ENCODE measurements around the gene NPM1.

Gene NPM1

DNA sequence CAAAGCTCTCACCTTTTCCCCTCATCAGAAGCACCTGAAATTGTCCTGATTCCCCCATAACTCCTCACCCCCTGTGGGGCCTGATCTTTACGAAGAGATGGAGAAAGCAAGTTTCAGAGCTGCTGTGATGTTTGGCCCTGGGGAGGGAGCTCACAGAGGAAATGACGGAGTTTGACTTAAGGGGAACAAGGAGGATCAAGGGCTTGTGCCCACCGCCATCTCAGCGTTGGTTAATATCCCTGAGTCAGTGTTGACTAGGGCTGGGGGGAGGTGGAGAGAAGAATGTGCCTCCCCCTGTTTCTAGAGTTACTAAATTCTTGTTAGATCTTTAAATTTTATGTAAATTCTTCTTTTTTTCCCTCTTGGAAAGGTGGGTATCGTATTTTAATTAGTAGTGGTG, 59.6 kb downstream of the NPM1 start:
- TF ChIP-seq, protein P1, sequence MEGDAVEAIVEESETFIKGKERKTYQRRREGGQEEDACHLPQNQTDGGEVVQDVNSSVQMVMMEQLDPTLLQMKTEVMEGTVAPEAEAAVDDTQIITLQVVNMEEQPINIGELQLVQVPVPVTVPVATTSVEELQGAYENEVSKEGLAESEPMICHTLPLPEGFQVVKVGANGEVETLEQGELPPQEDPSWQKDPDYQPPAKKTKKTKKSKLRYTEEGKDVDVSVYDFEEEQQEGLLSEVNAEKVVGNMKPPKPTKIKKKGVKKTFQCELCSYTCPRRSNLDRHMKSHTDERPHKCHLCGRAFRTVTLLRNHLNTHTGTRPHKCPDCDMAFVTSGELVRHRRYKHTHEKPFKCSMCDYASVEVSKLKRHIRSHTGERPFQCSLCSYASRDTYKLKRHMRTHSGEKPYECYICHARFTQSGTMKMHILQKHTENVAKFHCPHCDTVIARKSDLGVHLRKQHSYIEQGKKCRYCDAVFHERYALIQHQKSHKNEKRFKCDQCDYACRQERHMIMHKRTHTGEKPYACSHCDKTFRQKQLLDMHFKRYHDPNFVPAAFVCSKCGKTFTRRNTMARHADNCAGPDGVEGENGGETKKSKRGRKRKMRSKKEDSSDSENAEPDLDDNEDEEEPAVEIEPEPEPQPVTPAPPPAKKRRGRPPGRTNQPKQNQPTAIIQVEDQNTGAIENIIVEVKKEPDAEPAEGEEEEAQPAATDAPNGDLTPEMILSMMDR (IDR thresholded peaks at IDR 0.05; ENCODE audit: insufficient read depth, low read length, poor library complexity, severe bottlenecking) = no peak
- no peak overlapping the region for H3K4me3 ChIP-seq (replicated peaks; ENCODE audit: low read depth, low read length)
- no peak for DNase-seq (ENCODE audit: extremely low read depth, insufficient read length)
- no peaks in the 10 kb centered on the region; the same call in none of the 2 replicates for H3K27me3 ChIP-seq (replicated peaks; ENCODE audit: control insufficient read depth, insufficient read depth, low read length)
- H3K36me3 ChIP-seq (ENCODE audit: control insufficient read depth, insufficient read depth, low read length) = no peaks in the 10 kb centered on the region

DNA sequence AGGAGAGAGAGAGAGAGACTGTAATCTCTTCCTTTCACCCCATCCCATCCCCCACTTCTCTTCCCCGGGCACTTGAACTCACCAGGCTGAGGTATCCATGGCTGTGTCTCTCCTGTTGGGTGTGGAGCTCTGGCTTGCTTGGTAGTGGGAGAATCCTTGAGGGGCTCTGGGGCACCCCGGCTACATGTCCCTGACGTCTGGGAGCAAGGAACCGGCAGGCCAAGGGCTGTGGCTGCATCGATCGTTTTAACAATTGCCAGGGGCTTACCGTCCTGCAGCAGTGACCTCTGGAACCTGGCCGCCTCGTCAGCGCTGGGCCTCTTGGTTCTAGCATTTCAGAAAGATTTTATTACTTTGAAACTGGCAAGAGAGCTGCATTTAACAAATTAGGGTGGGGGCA, 61.8 kb downstream of the NPM1 start:
- no peaks in the 10 kb centered on the region; the same call in none of the 2 replicates for H3K27me3 ChIP-seq (replicated peaks; ENCODE audit: control insufficient read depth, insufficient read depth, low read length)
- no peaks in the 10 kb centered on the region for H3K36me3 ChIP-seq (ENCODE audit: control insufficient read depth, insufficient read depth, low read length)
- DNase-seq (ENCODE audit: extremely low read depth, insufficient read length) = no peak
- TF ChIP-seq, protein P1 (IDR thresholded peaks at IDR 0.05; ENCODE audit: insufficient read depth, low read length, poor library complexity, severe bottlenecking) = no peak
- no peak overlapping the region for H3K4me3 ChIP-seq (replicated peaks; ENCODE audit: low read depth, low read length)

DNA sequence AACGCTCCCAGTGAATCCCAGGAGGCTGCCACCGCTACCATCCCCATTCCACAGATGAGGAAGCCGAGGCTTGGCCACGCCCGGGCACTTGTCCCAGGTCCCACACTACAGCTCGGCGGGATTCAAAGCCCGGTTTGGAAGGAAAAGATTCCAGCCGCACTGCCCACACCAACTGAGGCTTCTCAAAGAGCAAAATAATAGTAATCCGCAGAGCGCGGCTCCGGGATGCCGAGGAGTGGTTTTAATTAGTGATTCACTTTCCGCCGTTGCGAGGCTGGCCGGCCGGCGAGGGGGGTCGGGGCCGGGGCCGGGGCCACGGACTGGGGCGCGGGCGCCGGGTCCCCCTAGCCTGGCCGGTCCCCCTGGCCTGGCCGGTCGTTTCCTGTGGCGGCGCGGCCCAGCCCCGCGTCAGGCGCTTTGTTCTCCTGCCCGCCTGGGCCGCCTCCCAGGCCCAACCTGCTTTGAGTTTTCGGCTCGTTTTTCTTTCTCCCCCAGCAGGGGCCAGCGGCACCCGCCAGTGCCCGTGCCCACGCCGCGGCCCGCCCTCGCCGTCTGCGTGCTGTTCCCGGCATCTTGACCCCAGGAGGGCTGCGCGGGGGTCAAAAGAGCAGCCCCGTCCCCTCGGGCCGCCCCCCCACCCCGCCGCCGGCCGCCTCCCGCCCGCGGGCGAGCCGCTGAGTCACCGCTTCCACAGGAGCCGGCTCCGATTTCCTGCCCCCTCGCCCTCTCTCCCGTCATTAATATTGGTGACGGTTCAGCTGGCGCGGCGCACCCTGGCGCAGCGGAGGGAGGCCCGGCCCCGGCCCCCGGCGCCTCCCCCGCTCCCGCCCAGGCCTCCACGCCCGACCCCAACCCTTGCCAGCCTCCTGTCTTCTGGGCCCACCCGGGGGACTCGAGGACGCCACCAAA, 63.0 kb downstream of the NPM1 start:
- no peak for DNase-seq (ENCODE audit: extremely low read depth, insufficient read length)
- TF ChIP-seq, protein P1 (IDR thresholded peaks at IDR 0.05; ENCODE audit: insufficient read depth, low read length, poor library complexity, severe bottlenecking) = no peak
- no peaks in the 10 kb centered on the region for H3K36me3 ChIP-seq (ENCODE audit: control insufficient read depth, insufficient read depth, low read length)
- H3K4me3 ChIP-seq (replicated peaks; ENCODE audit: low read depth, low read length) = no peak overlapping the region
- no peaks in the 10 kb centered on the region; the same call in none of the 2 replicates for H3K27me3 ChIP-seq (replicated peaks; ENCODE audit: control insufficient read depth, insufficient read depth, low read length)

DNA sequence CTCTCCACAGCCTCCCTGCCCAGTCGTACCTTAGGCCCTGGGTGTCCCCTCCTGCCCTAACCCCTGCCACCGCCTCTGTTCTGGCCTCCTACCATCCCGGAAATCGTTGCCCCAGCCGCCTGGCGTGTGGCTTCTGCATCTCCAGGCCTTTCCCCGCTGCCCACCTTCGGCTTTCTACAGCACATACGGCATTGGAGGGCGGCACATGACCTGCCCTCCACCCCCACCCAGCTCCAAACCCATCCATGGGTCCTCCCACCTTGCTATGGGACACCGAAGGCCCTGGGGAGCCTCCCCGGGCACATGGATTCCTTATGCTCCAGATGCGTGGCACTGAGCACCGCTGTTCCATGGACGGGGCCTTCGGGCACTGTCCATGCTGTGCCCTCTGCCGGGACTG, 63.8 kb downstream of the NPM1 start:
- TF ChIP-seq, protein P1 (IDR thresholded peaks at IDR 0.05; ENCODE audit: insufficient read depth, low read length, poor library complexity, severe bottlenecking) = no peak
- Histone ChIP-seq H3K36me3 (ENCODE audit: control insufficient read depth, insufficient read depth, low read length) (no peaks in the 10 kb centered on the region), H3K4me3 (replicated peaks; ENCODE audit: low read depth, low read length) (no peak overlapping the region), H3K27me3 (replicated peaks; ENCODE audit: control insufficient read depth, insufficient read depth, low read length) (no peaks in the 10 kb centered on the region; the same call in none of the 2 replicates)
- DNase-seq (ENCODE audit: extremely low read depth, insufficient read length) = no peak

DNA sequence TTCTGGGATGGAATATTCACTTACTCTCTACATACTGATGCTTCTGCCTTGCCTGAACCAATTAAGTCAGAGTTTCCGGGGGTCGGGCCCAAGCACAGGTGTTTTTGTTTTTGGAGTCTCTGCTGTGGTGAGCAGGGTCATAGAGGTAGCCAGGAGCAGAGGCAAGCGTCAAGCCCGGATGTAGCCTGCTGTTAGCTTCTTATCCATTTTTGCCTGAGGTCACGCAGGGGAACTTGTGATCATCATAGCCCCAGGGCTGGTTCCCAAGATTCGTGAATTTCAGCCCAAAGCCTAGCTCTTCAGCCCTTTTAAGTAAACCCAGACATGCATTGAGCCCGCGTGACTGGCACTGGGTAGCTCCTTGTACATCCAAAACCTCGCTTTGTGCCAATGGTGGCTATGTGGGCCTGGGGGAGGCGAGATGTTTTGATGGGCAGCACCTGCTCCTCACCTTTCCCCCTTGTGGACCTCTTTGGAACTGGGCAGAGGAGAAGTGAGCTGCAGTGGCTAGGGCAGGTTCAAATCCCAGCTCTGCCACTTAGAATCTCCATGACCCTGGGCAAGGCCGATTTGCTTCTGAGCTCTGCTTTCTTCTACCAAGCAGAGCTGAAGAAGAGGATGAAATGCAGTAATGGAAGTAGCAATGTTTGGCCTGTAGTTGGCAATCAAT, 65.5 kb downstream of the NPM1 start:
- no peaks in the 10 kb centered on the region for H3K36me3 ChIP-seq (ENCODE audit: control insufficient read depth, insufficient read depth, low read length)
- H3K27me3 ChIP-seq (replicated peaks; ENCODE audit: control insufficient read depth, insufficient read depth, low read length) = no peaks in the 10 kb centered on the region; the same call in none of the 2 replicates
- no peak for DNase-seq (ENCODE audit: extremely low read depth, insufficient read length)
- H3K4me3 ChIP-seq (replicated peaks; ENCODE audit: low read depth, low read length) = no peak overlapping the region
- TF ChIP-seq, protein P1 (IDR thresholded peaks at IDR 0.05; ENCODE audit: insufficient read depth, low read length, poor library complexity, severe bottlenecking) = no peak

Data from GM06990 (cell line).